GM21723 (cell line): ENCODE results near the gene GPR65.

ENCODE experiments used
- ATAC-seq: cut with Tn5 transposase; IDR thresholded peaks from one replicate; pipeline ENCODE4 v1.9.1; 2021; ENCODE audit warnings: mild to moderate bottlenecking, moderate library complexity; ENCODE audit not compliant: unreplicated experiment

GPR65 gene

GRCh38 chr14:88005050-88005481, at the start of gene GPR65:
GPR65 (plus strand) TSS chr14:88005135; CDS start chr14:88010848, 5,713 bp downstream.
- peak; percentile 73 for ATAC-seq

GRCh38 chr14:87955501-87955900, 49.4 kb upstream of the GPR65 start:
- ATAC-seq = no peak

- no peak for ATAC-seq
Measured at GRCh38 chr14:87960013-87960787, 44.7 kb upstream of the GPR65 start.

GRCh38 chr14:87961246-87961645, 43.7 kb upstream of the GPR65 start:
- ATAC-seq = no peak

- no peak for ATAC-seq
Measured at GRCh38 chr14:87966816-87967215, 38.1 kb upstream of the GPR65 start.

- no peak for ATAC-seq
Measured at GRCh38 chr14:87967496-87967895, 37.4 kb upstream of the GPR65 start.

- peak; percentile 86 for ATAC-seq
Measured at GRCh38 chr14:87971010-87971409, 33.9 kb upstream of the GPR65 start.

- no peak for ATAC-seq
Measured at GRCh38 chr14:87975636-87976035, 29.3 kb upstream of the GPR65 start.

- ATAC-seq = no peak
Measured at GRCh38 chr14:87979689-87980088, 25.2 kb upstream of the GPR65 start.

- no peak for ATAC-seq
Measured at GRCh38 chr14:87989221-87989955, 15.5 kb upstream of the GPR65 start.

- ATAC-seq = no peak
Measured at GRCh38 chr14:87989956-87990299, 15.0 kb upstream of the GPR65 start.

- ATAC-seq = no peak
Measured at GRCh38 chr14:87990682-87991081, 14.3 kb upstream of the GPR65 start.

GRCh38 chr14:87992346-87992717, 12.6 kb upstream of the GPR65 start:
- no peak for ATAC-seq

- peak; percentile 91 for ATAC-seq
Measured at GRCh38 chr14:87992718-87993628, 12.0 kb upstream of the GPR65 start, which contains the start of gene GALC. GALC (minus strand) TSS chr14:87993182; CDS start chr14:87993164, 18 bp downstream.

GRCh38 chr14:87994974-87995373, 10.0 kb upstream of the GPR65 start:
- peak; percentile 39 for ATAC-seq

- no peak for ATAC-seq
Measured at GRCh38 chr14:87995500-87996290, 9.2 kb upstream of the GPR65 start.

GRCh38 chr14:87996291-87996592, 8.7 kb upstream of the GPR65 start:
- ATAC-seq = no peak

GRCh38 chr14:87998482-87998881, 6.5 kb upstream of the GPR65 start:
- ATAC-seq = no peak

GRCh38 chr14:87999277-87999676, 5.7 kb upstream of the GPR65 start:
- ATAC-seq = no peak

- no peak for ATAC-seq
Measured at GRCh38 chr14:88002421-88003075, 2.4 kb upstream of the GPR65 start.
